ENCODE data around the gene TRIM45. TPM values are rescaled to one million over a fixed set of nuclear protein-coding genes. Genes with fewer than 3 reads are reported as not detected.
A peak's percentile ranks its signal among the peaks of the same experiment; 100 is the strongest.

The TRIM45 gene
- total and polyA plus RNA-seq, 2 donors (not counting 1 experiment from before 2014, with no cell fraction given), result 0.64 to 2.5 TPM

DNA sequence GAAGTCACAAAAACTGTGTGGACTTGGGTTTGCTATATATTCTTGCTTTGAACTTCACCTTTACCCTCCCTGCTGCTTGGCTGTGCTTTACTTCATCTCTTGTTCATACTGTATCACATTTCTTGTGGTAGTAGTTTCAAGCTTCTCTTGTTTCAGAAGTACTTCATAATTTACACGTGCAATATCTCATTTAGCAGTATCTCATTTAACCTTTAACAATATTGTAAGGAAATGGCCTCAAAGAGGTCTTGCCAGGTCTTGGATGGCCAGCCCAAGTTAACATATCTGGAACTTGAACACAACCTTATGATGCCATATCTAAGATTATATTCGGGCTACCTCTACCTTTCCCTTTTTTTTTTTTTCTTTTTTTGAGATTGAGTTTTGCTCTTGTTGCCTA, 1.7 kb upstream of the TRIM45 start:
- Mint-ChIP-seq H3K9me3 (ENCODE audit: insufficient read depth) (no peaks in the 10 kb centered on the region), H3K4me3 (peak overlapping the region; percentile 67), H3K27ac (no peak overlapping the region), H3K27me3 (peaks cover 9% of the 10 kb centered on the region), H3K4me1 (peaks cover 7% of the 10 kb centered on the region)
- WGBS (ENCODE audit: insufficient coverage), result no CpG with 5 or more reads among the region's 2 CpGs
- H3K9ac ChIP-seq (ENCODE audit: low read length), result no peak overlapping the region
- H3K4me2 ChIP-seq (replicated peaks; ENCODE audit: low read depth, low read length, poor library complexity, severe bottlenecking), result no peak overlapping the region
- intact Hi-C loops (cut with micrococcal nuclease), result loop anchor here (2.0 to 10.0 kb wide), 2 partner anchors 384 to 988 kb away; no protein-coding TSS in a partner anchor
- H4K20me1 ChIP-seq (ENCODE audit: control insufficient read depth, insufficient read depth, low read length, poor library complexity, severe bottlenecking), result no peaks in the 10 kb centered on the region
- H3K4me3 ChIP-seq (ENCODE audit: control extremely low read depth in 1 of 5, extremely low read depth in 1 of 5, insufficient read depth in 1 of 5, low read depth in 2 of 5, low read length in 4 of 5), result no peak overlapping the region
- H3K36me3 ChIP-seq (replicated peaks in 1 of 2; ENCODE audit: control extremely low read depth in 1 of 2, control insufficient read depth in 1 of 2, extremely low read depth in 1 of 2, insufficient read depth in 2 of 2, low read length in 1 of 2), result no peaks in the 10 kb centered on the region
- ATAC-seq (ENCODE audit: low read depth), result no peak
- peaks cover 9 to 15% of the 10 kb centered on the region in 2 donors for H3K4me1 ChIP-seq (ENCODE audit: control insufficient read depth in 2 of 2, insufficient read depth in 2 of 2, low read length in 2 of 2)
- H3K27ac ChIP-seq (ENCODE audit: low read length in 2 of 2), result no peak overlapping the region
- DNase-seq, result no peak
- H3K79me2 ChIP-seq (ENCODE audit: control insufficient read depth, insufficient read depth, low read length), result no peaks in the 10 kb centered on the region
- H3K27me3 ChIP-seq (replicated peaks in 1 of 4; ENCODE audit: control extremely low read depth in 1 of 4, control insufficient read depth in 3 of 4, insufficient read depth in 4 of 4, low read length in 3 of 4), result peaks cover 0 to 13% (median 3%) of the 10 kb centered on the region in 4 experiments
- POLR2A ChIA-PET, result no interaction called here
- CTCF ChIA-PET, result interaction anchor here (0.7 to 1.0 kb wide), 3 partner anchors 32 to 380 kb away, joined by 3 to 4 read pairs (median 4); no protein-coding TSS in a partner anchor
- no peaks in the 10 kb centered on the region for H3K9me3 ChIP-seq (ENCODE audit: control extremely low read depth in 1 of 3, control insufficient read depth in 2 of 3, insufficient read depth in 1 of 3, low read length in 2 of 3)
- no peak overlapping the region for H2AFZ ChIP-seq (ENCODE audit: insufficient read depth, low read depth, low read length, poor library complexity, severe bottlenecking)
- no peak for TF ChIP-seq CTCF (IDR thresholded peaks at IDR 0.05)
- TF ChIP-seq EZH2 (IDR thresholded peaks at IDR 0.05; ENCODE audit: borderline replicate concordance, insufficient read depth, low read depth, low read length, poor library complexity, severe bottlenecking), result no peak

DNA sequence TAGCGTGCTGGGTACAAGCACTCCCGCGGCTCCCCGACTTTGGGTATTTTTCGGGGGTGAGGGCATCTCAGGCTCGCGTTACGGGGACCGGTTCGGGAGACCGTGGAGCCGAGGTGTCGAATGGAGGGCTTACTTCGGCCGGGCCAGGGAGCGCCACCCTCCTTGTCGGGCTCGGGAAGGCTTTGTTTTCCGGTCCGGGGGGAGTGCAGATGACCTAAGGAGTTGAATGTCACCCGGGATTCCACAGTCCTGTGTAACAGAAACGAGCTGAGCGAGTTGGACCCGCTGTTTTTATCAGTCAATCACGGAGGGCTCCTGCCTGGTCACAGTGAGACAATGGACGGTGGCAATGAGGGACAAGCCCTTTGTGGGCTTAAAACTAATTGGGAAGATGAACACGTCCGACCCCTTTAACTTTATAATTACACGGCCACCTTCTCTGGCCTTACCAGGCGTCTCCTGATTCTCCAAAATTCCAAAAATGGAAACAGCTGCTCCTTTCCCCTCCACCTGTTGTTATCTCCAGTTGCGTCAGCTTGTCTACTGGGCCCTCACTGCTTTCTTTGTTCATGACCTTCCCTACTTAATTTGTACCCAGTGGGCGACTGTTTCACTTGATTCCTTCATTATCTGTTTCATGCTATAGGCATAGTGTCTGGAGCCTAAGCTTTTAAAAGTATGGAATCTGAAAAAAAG, 929 bp upstream of the TRIM45 start:
- no peak for ATAC-seq (ENCODE audit: low read depth)
- ChIA-PET CTCF (interaction anchor here (0.7 to 1.3 kb wide), 6 partner anchors 11 to 384 kb away, joined by 3 to 4 read pairs (median 3); no protein-coding TSS in a partner anchor), POLR2A (no interaction called here)
- WGBS (ENCODE audit: insufficient coverage), result 28% methylated on average over 28 of the region's 32 CpGs
- Mint-ChIP-seq H3K4me3 (peak overlapping the region; percentile 92), H3K9me3 (ENCODE audit: insufficient read depth) (no peaks in the 10 kb centered on the region), H3K27me3 (peaks cover 8% of the 10 kb centered on the region), H3K4me1 (peaks cover 7% of the 10 kb centered on the region), H3K27ac (peak overlapping the region; percentile 69)
- H3K4me3 ChIP-seq (ENCODE audit: control extremely low read depth in 1 of 5, extremely low read depth in 1 of 5, insufficient read depth in 1 of 5, low read depth in 2 of 5, low read length in 4 of 5), result peak overlapping the region; percentile 72 to 88 (median 80)
- intact Hi-C loops (cut with micrococcal nuclease), result loop anchor here (1.0 to 10.0 kb wide), 5 partner anchors 62 to 988 kb away; partner anchors contain the start of gene TTF2
- H3K36me3 ChIP-seq (replicated peaks in 1 of 2; ENCODE audit: control extremely low read depth in 1 of 2, control insufficient read depth in 1 of 2, extremely low read depth in 1 of 2, insufficient read depth in 2 of 2, low read length in 1 of 2), result no peaks in the 10 kb centered on the region
- H3K4me1 ChIP-seq (ENCODE audit: control insufficient read depth in 2 of 2, insufficient read depth in 2 of 2, low read length in 2 of 2), result peaks cover 9 to 15% of the 10 kb centered on the region in 2 donors
- no peaks in the 10 kb centered on the region for H4K20me1 ChIP-seq (ENCODE audit: control insufficient read depth, insufficient read depth, low read length, poor library complexity, severe bottlenecking)
- peak overlapping the region; percentile 85 for H3K4me2 ChIP-seq (replicated peaks; ENCODE audit: low read depth, low read length, poor library complexity, severe bottlenecking)
- H3K9me3 ChIP-seq (ENCODE audit: control extremely low read depth in 1 of 3, control insufficient read depth in 2 of 3, insufficient read depth in 1 of 3, low read length in 2 of 3), result no peaks in the 10 kb centered on the region
- TF ChIP-seq CTCF (IDR thresholded peaks at IDR 0.05) (peak; percentile 4), EZH2 (IDR thresholded peaks at IDR 0.05; ENCODE audit: borderline replicate concordance, insufficient read depth, low read depth, low read length, poor library complexity, severe bottlenecking) (no peak)
- peaks cover 0 to 13% (median 3%) of the 10 kb centered on the region in 4 experiments for H3K27me3 ChIP-seq (replicated peaks in 1 of 4; ENCODE audit: control extremely low read depth in 1 of 4, control insufficient read depth in 3 of 4, insufficient read depth in 4 of 4, low read length in 3 of 4)
- no peak overlapping the region for H3K27ac ChIP-seq (ENCODE audit: low read length in 2 of 2)
- no peak for DNase-seq
- H3K79me2 ChIP-seq (ENCODE audit: control insufficient read depth, insufficient read depth, low read length), result no peaks in the 10 kb centered on the region
- peak overlapping the region; percentile 94 for H2AFZ ChIP-seq (ENCODE audit: insufficient read depth, low read depth, low read length, poor library complexity, severe bottlenecking)
- peak overlapping the region; percentile 82 for H3K9ac ChIP-seq (ENCODE audit: low read length)
